Measurements from ENCODE around the gene PDE4D. TPM values are rescaled to one million over a fixed set of nuclear protein-coding genes. Genes with fewer than 3 reads are reported as not detected.

Gene PDE4D
- total RNA-seq, 1 experiment from 2014 or later = 2.1 TPM

GRCh38 chr5:58972301-58972700, 921.2 kb downstream of the PDE4D start:
- no peak overlapping the region for H2BK12ac ChIP-seq (ENCODE audit: insufficient read length, low read depth, low read length)
- WGBS (ENCODE audit: extremely low coverage, insufficient read length, low lambda C conversion rate) = no CpG with 5 or more reads among the region's 1 CpG

More at GRCh38 chr5:58972301-58972700, 921.2 kb downstream of the PDE4D start:
- DNase-seq = no peak
- Histone ChIP-seq H3K14ac (ENCODE audit: insufficient read depth, low read length) (no peak overlapping the region), H3K27me3 (ENCODE audit: insufficient read depth, low read length) (no peaks in the 10 kb centered on the region), H3K9ac (ENCODE audit: extremely low read depth, insufficient read length, low read length) (no peak overlapping the region), H3K9me3 (ENCODE audit: control insufficient read depth, low read depth, low read length) (no peaks in the 10 kb centered on the region), H2BK5ac (ENCODE audit: insufficient read length, low read length) (no peak overlapping the region), H4K91ac (ENCODE audit: insufficient read length, low read depth, low read length) (no peak overlapping the region), H3T11ph (ENCODE audit: low read length) (no peak overlapping the region), H3K4me2 (ENCODE audit: insufficient read depth, insufficient read length, low read length) (no peak overlapping the region), H3K79me2 (ENCODE audit: insufficient read depth, low read length) (no peaks in the 10 kb centered on the region), H3K23me2 (ENCODE audit: insufficient read length, low read depth, low read length, poor library complexity, severe bottlenecking) (no peaks in the 10 kb centered on the region), H2BK20ac (ENCODE audit: low read depth, low read length, poor library complexity, severe bottlenecking) (no peak overlapping the region), H4K20me1 (ENCODE audit: control insufficient read depth, insufficient read depth, insufficient read length) (no peaks in the 10 kb centered on the region), H4K8ac (replicated peaks; ENCODE audit: insufficient read length, low read depth, low read length) (no peak overlapping the region), H3K4ac (ENCODE audit: low read depth, low read length) (no peak overlapping the region), H4K5ac (ENCODE audit: insufficient read length, low read depth, low read length) (no peak overlapping the region), H3K23ac (ENCODE audit: insufficient read length, low read depth, low read length) (no peak overlapping the region), H2AK5ac (ENCODE audit: insufficient read length, low read length) (no peak overlapping the region), H3K27ac (ENCODE audit: insufficient read length, low read depth, low read length) (no peak overlapping the region), H3K18ac (ENCODE audit: insufficient read length, low read depth, low read length) (no peak overlapping the region), H3K4me1 (ENCODE audit: insufficient read depth, low read length) (no peaks in the 10 kb centered on the region; the same call in 1 of the 2 replicates), H3K56ac (ENCODE audit: insufficient read length, low read depth, low read length) (no peak overlapping the region), H2BK120ac (ENCODE audit: low read depth, low read length, poor library complexity, severe bottlenecking) (no peak overlapping the region), H2AFZ (ENCODE audit: low read length) (no peak overlapping the region), H3K79me1 (ENCODE audit: insufficient read depth, low read depth, low read length, poor library complexity, severe bottlenecking) (no peaks in the 10 kb centered on the region), H2BK15ac (ENCODE audit: low read depth, low read length) (no peak overlapping the region)
- H3K4me1 Mint-ChIP-seq = peaks cover 10 to 11% of the 10 kb centered on the region in 2 experiments
- H3K27ac Mint-ChIP-seq = no peak overlapping the region
- TF ChIP-seq, protein P1, sequence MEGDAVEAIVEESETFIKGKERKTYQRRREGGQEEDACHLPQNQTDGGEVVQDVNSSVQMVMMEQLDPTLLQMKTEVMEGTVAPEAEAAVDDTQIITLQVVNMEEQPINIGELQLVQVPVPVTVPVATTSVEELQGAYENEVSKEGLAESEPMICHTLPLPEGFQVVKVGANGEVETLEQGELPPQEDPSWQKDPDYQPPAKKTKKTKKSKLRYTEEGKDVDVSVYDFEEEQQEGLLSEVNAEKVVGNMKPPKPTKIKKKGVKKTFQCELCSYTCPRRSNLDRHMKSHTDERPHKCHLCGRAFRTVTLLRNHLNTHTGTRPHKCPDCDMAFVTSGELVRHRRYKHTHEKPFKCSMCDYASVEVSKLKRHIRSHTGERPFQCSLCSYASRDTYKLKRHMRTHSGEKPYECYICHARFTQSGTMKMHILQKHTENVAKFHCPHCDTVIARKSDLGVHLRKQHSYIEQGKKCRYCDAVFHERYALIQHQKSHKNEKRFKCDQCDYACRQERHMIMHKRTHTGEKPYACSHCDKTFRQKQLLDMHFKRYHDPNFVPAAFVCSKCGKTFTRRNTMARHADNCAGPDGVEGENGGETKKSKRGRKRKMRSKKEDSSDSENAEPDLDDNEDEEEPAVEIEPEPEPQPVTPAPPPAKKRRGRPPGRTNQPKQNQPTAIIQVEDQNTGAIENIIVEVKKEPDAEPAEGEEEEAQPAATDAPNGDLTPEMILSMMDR (conservative IDR thresholded peaks at IDR 0.05) = no peak
- no peaks in the 10 kb centered on the region for H3K9me3 Mint-ChIP-seq
- H3K4me3 Mint-ChIP-seq = no peak overlapping the region
- H3K36me3 Mint-ChIP-seq (ENCODE audit: insufficient read depth in 1 of 3, low read depth in 3 of 3) = no peaks in the 10 kb centered on the region; a peak in 1 of 7 replicates
- H3K27me3 Mint-ChIP-seq (ENCODE audit: low read depth) = no peaks in the 10 kb centered on the region; the same call in 1 of the 2 replicates
